Endodermal cell (in vitro differentiated cells): Measurements from ENCODE around the gene GLT6D1. TPM values are rescaled to one million over a fixed set of nuclear protein-coding genes. Genes with fewer than 3 reads are reported as not detected.

ENCODE experiments used
- DNase-seq: peaks from one replicate; pipeline ENCODE4 v3.0.0-alpha.2; 2017
- H3K27ac ChIP-seq: 2 replicates; pipeline ENCODE4 v1.5.1; 2013; ENCODE audit warnings: mild to moderate bottlenecking, low read depth, low read length, moderate library complexity
- H3K27me3 ChIP-seq: 2 replicates; pipeline ENCODE4 v1.6.1; 2013; ENCODE audit warnings: mild to moderate bottlenecking, low read length, moderate library complexity; ENCODE audit not compliant: insufficient read depth, control insufficient read depth, poor library complexity, severe bottlenecking
- H3K36me3 ChIP-seq: 2 replicates; pipeline ENCODE4 v1.7.0; 2013; ENCODE audit warnings: mild to moderate bottlenecking, low read length, moderate library complexity; ENCODE audit not compliant: control insufficient read depth, insufficient read depth
- H3K4me1 ChIP-seq: one replicate; pipeline ENCODE4 v1.7.0; 2013; ENCODE audit warnings: low read length; ENCODE audit not compliant: control insufficient read depth, insufficient read depth
- H3K4me3 ChIP-seq: 2 replicates; pipeline ENCODE4 v1.5.1; 2013; ENCODE audit warnings: mild to moderate bottlenecking, low read length, moderate library complexity
- H3K9ac ChIP-seq: 2 replicates; pipeline ENCODE4 v1.6.1; 2013; ENCODE audit warnings: mild to moderate bottlenecking, low read length, moderate library complexity; ENCODE audit not compliant: poor library complexity, severe bottlenecking; ENCODE audit errors: extremely low read depth
- H3K9me3 ChIP-seq: 2 replicates; pipeline ENCODE4 v1.6.1; 2013; ENCODE audit warnings: mild to moderate bottlenecking, low read length, moderate library complexity; ENCODE audit not compliant: control insufficient read depth
- H3K27ac Mint-ChIP-seq: 2 replicates; pipeline ENCODE4 v1.8.0; 2020; ENCODE audit warnings: mixed read lengths
- H3K27me3 Mint-ChIP-seq: 2 replicates; pipeline ENCODE4 v1.8.0; 2021; ENCODE audit warnings: mild to moderate bottlenecking, mixed read lengths; ENCODE audit not compliant: insufficient read depth
- H3K36me3 Mint-ChIP-seq: 2 replicates; pipeline ENCODE4 v1.8.0; 2020; ENCODE audit warnings: low read depth, mixed read lengths
- H3K4me1 Mint-ChIP-seq: 2 replicates; pipeline ENCODE4 v1.8.0; 2020; ENCODE audit warnings: mixed read lengths
- H3K4me3 Mint-ChIP-seq: 2 replicates; pipeline ENCODE4 v1.8.0; 2020; ENCODE audit warnings: mild to moderate bottlenecking, moderate library complexity, mixed read lengths
- H3K9me3 Mint-ChIP-seq: 2 replicates; pipeline ENCODE4 v1.8.0; 2020; ENCODE audit warnings: mild to moderate bottlenecking, mixed read lengths
- CTCF ChIP-seq: fragments of 200-600 bp; sonication (generic); conservative IDR thresholded peaks from 2 replicates; pipeline ENCODE4 v1.5.0; 2021; ENCODE audit warnings: antibody characterized with exemption, mild to moderate bottlenecking
- WGBS, 2 experiments: methylation state at CpG; one replicate each; pipeline versions ENCODE4 v1.1.5 to v1.1.7; 2013; ENCODE audit warnings: missing lambda C conversion rate in 2 of 2, mixed read lengths in 1 of 2; ENCODE audit not compliant: insufficient coverage in 1 of 2, insufficient read length in 1 of 2; 5-methylcytosine and 5-hydroxymethylcytosine counted together
- total RNA-seq, 2 donors: library from RNA; stranded (reverse); fragmentation: NEBNext Ultra II Directional in 1 of 2; extraction: Animal tissue kit (Norgen Biotek cat#: 25700) in 1 of 2; gene quantifications; 2 replicates in 1 of 2; 3 replicates in 1 of 2; pipeline ENCODE4 v1.2.1, GENCODE V29; 2021

GLT6D1 gene
- total RNA-seq, 2 donors from 2014 or later, result 0.60 TPM; not detected in 1

- no peak for DNase-seq
- no peaks in the 10 kb centered on the region for H3K9me3 ChIP-seq
- Mint-ChIP-seq H3K36me3 (no peaks in the 10 kb centered on the region), H3K9me3 (peaks cover 19% of the 10 kb centered on the region), H3K27me3 (no peaks in the 10 kb centered on the region), H3K27ac (no peak overlapping the region), H3K4me1 (no peaks in the 10 kb centered on the region), H3K4me3 (no peak overlapping the region)
- no peak overlapping the region for H3K27ac ChIP-seq
- no peak overlapping the region for H3K9ac ChIP-seq
- no peaks in the 10 kb centered on the region for H3K4me1 ChIP-seq
- no peaks in the 10 kb centered on the region for H3K27me3 ChIP-seq
- H3K36me3 ChIP-seq, result no peaks in the 10 kb centered on the region
- 89 to 93% methylated on average over 6 to 13 of the region's 13 CpGs for WGBS, 2 experiments
- TF ChIP-seq CTCF, result no peak
- no peak overlapping the region for H3K4me3 ChIP-seq
Measured at GRCh38 chr9:135610290-135611141, 28.8 kb downstream of the GLT6D1 start.

- Histone ChIP-seq H3K4me3 (no peak overlapping the region), H3K9ac (no peak overlapping the region), H3K27ac (no peak overlapping the region), H3K27me3 (no peaks in the 10 kb centered on the region), H3K36me3 (no peaks in the 10 kb centered on the region), H3K4me1 (no peaks in the 10 kb centered on the region), H3K9me3 (no peaks in the 10 kb centered on the region)
- Mint-ChIP-seq H3K4me3 (no peak overlapping the region), H3K9me3 (peaks cover 19% of the 10 kb centered on the region), H3K27me3 (no peaks in the 10 kb centered on the region), H3K4me1 (no peaks in the 10 kb centered on the region), H3K27ac (no peak overlapping the region), H3K36me3 (no peaks in the 10 kb centered on the region)
- DNase-seq, result no peak
- TF ChIP-seq CTCF, result no peak
- 94% methylated on average over 8 to 17 of the region's 17 CpGs for WGBS, 2 experiments
Measured at GRCh38 chr9:135609366-135609955, 29.9 kb downstream of the GLT6D1 start.

GRCh38 chr9:135608999-135609317 is 30.4 kb downstream of the GLT6D1 start:
- Histone ChIP-seq H3K9me3 (no peaks in the 10 kb centered on the region), H3K27ac (no peak overlapping the region), H3K36me3 (no peaks in the 10 kb centered on the region), H3K27me3 (no peaks in the 10 kb centered on the region), H3K4me1 (no peaks in the 10 kb centered on the region), H3K9ac (no peak overlapping the region), H3K4me3 (no peak overlapping the region)
- Mint-ChIP-seq H3K4me1 (no peaks in the 10 kb centered on the region), H3K27me3 (no peaks in the 10 kb centered on the region), H3K36me3 (no peaks in the 10 kb centered on the region), H3K9me3 (peaks cover 19% of the 10 kb centered on the region), H3K4me3 (no peak overlapping the region), H3K27ac (no peak overlapping the region)
- WGBS, 2 experiments, result 93% methylated on average over 3 to 15 of the region's 15 CpGs
- TF ChIP-seq CTCF, result no peak
- no peak for DNase-seq
